ENCODE data around the gene CDH8. TPM values are rescaled to one million over a fixed set of nuclear protein-coding genes. Genes with fewer than 3 reads are reported as not detected.

CDH8 gene
- total RNA-seq, 2 donors from 2014 or later: not detected

DNA sequence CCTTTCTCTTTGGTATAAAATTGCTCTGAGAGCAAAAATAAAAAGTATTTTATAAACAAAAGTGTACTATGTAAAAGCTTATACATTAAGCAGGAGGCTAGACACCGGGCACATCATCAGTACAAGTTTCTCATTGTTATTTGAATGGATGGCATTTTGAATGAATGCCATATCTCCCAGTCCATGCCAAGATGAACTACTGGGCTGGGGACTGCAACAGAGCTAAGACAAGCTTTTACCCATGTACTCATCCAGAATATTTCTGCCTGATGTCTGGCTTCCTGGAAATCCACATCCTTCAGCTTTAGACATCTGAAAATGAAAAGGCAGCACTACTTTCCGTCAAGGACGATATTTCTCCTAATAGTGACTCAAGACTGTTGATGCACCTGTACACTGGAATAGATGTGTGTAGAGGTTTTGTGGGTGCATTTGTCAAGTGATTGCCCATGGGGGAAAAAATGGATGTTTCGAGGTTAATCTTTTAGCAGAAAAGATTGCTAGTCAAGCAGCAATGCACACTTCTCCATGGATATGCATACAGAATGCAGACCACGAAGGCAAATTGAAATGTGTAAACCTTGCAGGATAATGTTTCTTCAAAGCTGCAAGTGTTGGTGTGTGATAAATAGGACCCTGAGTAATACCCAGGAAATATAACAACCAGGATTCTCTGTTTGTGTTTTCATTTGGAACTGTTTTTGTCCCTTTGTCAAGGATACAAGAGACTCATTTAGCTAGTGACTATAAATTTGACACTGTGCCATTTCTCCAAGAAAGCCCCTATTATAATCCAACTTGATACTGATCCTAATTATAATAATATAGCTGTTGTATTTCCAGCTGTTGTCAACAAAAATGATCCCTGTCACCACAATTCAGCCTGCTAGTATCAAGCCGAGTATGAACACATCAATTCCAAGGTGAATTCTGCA is 173.8 kb downstream of the CDH8 start:
- ATAC-seq (replicated peaks in 1 of 2): no peak
- no peaks in the 10 kb centered on the region for H3K36me3 Mint-ChIP-seq (ENCODE audit: insufficient read depth in 2 of 2)

DNA sequence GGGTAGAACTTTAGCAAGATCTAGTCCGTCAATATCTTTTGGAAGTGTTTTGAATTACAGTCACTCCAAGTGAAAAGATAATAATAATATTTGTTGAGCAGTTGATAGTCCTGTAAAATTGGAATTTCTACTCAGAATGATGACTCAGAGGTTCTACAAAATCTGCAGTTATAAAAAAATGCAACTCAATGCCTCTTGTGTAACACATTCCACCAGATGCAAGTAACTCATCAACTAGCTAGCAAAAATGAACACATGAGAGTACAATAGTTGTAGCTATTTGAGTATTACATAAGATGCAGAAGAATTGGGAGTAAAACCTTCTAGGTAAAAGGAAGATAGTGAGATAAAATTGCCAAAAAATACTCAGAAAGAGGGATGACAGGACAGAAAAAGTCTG is 177.2 kb downstream of the CDH8 start:
- Mint-ChIP-seq H3K9me3 (peaks cover 14 to 19% of the 10 kb centered on the region in 2 donors), H3K36me3 (ENCODE audit: insufficient read depth in 2 of 2) (no peaks in the 10 kb centered on the region), H3K4me3 (no peak overlapping the region), H3K27me3 (ENCODE audit: low read depth) (no peaks in the 10 kb centered on the region), H3K4me1 (ENCODE audit: low read depth) (no peaks in the 10 kb centered on the region), H3K27ac (no peak overlapping the region)
- DNase-seq (no peak), ATAC-seq (replicated peaks in 1 of 2) (no peak)

More for the DNA sequence above, 173.8 kb downstream of the CDH8 start:
- no peaks in the 10 kb centered on the region for H3K27me3 Mint-ChIP-seq (ENCODE audit: low read depth)
- H3K4me3 Mint-ChIP-seq: no peak overlapping the region
- DNase-seq: no peak
- H3K9me3 Mint-ChIP-seq: peaks cover 15 to 23% of the 10 kb centered on the region in 2 donors
- H3K27ac Mint-ChIP-seq: no peak overlapping the region
- H3K4me1 Mint-ChIP-seq (ENCODE audit: low read depth): no peaks in the 10 kb centered on the region

DNA sequence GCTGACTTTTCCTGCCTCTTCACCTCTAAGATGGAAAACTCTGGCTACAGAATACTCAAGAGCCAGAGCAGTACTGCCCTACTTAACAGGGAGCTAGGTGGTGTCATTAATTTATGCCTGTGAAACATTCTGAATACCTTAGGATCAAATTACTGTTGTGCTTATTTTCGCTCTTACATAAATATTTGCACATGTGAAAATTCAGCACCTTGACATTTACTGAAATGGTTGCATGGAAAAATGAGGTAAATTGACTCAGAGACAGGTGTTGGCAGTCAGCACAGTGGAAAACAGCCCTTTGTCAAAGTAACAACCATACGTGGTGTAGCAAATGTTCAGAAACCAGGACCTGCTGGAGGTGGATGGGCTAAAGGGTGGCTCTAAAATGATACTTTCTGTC is 193.6 kb downstream of the CDH8 start:
- Mint-ChIP-seq H3K27ac (no peak overlapping the region), H3K9me3 (peaks cover 9 to 11% of the 10 kb centered on the region in 2 donors), H3K4me1 (ENCODE audit: low read depth) (no peaks in the 10 kb centered on the region), H3K4me3 (no peak overlapping the region), H3K27me3 (ENCODE audit: low read depth) (no peaks in the 10 kb centered on the region), H3K36me3 (ENCODE audit: insufficient read depth in 2 of 2) (peaks cover 0 to 4% of the 10 kb centered on the region in 2 donors)
- ATAC-seq (replicated peaks in 1 of 2) (no peak), DNase-seq (no peak)

DNA sequence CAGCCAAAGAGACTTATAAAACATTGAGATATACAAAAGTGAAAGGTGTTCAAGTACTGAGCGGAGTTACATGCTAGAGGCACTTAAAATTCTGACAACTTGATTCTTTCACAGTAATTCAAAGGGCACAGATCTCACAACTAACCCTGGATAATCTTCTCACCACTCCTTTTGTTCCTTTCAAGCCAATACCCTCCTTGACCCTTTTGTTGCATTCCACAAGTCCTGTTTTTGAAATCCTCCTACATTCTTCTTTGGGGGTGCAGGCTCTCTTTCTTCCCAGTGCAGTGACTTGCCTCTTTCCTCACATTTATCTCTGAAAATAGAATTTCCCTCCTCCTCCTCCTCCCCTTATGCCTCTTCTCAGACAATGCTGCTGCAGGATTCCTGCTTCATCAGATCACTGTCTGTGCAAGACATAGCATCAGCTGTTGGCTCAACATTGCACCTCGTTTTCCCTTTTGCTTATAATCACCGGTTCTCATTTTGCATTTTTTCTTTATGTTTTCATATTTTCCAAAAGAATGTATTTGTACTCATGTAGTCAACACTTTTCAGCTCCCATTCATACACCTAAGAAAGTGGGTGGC is 199.3 kb downstream of the CDH8 start:
- Mint-ChIP-seq H3K4me1 (ENCODE audit: low read depth) (no peaks in the 10 kb centered on the region), H3K36me3 (ENCODE audit: insufficient read depth in 2 of 2) (peaks cover 0 to 5% of the 10 kb centered on the region in 2 donors), H3K27me3 (ENCODE audit: low read depth) (no peaks in the 10 kb centered on the region), H3K27ac (no peak overlapping the region), H3K9me3 (peaks cover 16 to 17% of the 10 kb centered on the region in 2 donors), H3K4me3 (no peak overlapping the region)
- ATAC-seq (replicated peaks in 1 of 2) (no peak), DNase-seq (no peak)

DNA sequence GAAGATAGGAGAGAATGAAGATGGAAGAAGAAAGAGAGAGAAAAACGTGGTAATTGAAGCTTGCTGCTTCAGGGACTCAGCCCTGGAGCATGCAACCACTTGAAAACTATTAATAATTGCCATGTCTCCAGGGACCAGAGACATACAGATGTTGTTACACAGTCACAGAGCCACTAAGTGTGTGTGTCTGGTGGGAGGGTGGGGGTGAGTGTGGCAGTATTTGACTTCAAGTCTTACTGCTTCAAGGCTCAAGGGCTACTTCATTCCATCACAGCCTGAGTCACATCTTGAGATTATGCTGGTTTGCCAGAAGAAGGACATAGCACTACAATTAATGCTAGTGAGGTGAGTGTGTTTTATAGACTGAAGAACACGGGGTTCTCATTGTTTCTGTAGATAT is 202.2 kb downstream of the CDH8 start:
- no peak overlapping the region for H3K4me3 Mint-ChIP-seq
- ATAC-seq (replicated peaks in 1 of 2) (no peak), DNase-seq (no peak)
- no peaks in the 10 kb centered on the region for H3K27me3 Mint-ChIP-seq (ENCODE audit: low read depth)
- H3K36me3 Mint-ChIP-seq (ENCODE audit: insufficient read depth in 2 of 2): peaks cover 0 to 1% of the 10 kb centered on the region in 2 donors
- H3K9me3 Mint-ChIP-seq: peaks cover 14% of the 10 kb centered on the region in 2 donors
- H3K27ac Mint-ChIP-seq: no peak overlapping the region
- no peaks in the 10 kb centered on the region for H3K4me1 Mint-ChIP-seq (ENCODE audit: low read depth)

DNA sequence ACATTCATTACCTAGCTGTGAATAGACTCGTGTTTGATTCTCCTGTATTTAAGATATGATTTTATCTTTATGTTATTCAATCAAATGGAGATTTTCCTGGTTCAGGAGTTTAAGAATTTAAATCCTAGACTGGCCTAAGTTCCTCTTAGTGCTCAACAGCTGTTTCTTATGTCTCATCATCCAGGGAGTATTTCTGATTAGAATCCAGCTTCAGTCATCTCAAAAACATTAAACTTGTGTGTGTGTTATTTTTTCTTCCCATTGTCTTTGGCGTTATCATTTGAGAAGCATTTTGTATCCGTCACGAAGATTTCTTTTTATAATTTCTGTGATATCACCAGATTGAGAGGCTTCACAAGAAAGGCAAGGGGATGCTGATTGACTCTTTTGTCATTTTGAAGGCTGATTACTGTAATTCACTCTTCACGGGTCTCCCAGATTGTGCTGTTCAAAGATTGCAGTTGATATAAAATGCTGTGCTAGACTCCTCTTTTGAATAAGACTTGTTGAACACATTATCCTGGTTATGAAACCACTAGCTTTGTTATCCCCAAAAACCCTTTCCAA is 204.8 kb downstream of the CDH8 start:
- no peak overlapping the region for H3K4me3 Mint-ChIP-seq
- H3K27ac Mint-ChIP-seq: no peak overlapping the region
- no peaks in the 10 kb centered on the region for H3K27me3 Mint-ChIP-seq (ENCODE audit: low read depth)
- no peaks in the 10 kb centered on the region for H3K4me1 Mint-ChIP-seq (ENCODE audit: low read depth)
- peaks cover 0 to 1% of the 10 kb centered on the region in 2 donors for H3K36me3 Mint-ChIP-seq (ENCODE audit: insufficient read depth in 2 of 2)
- DNase-seq (no peak), ATAC-seq (replicated peaks in 1 of 2) (no peak)
- H3K9me3 Mint-ChIP-seq: peaks cover 7 to 14% of the 10 kb centered on the region in 2 donors

DNA sequence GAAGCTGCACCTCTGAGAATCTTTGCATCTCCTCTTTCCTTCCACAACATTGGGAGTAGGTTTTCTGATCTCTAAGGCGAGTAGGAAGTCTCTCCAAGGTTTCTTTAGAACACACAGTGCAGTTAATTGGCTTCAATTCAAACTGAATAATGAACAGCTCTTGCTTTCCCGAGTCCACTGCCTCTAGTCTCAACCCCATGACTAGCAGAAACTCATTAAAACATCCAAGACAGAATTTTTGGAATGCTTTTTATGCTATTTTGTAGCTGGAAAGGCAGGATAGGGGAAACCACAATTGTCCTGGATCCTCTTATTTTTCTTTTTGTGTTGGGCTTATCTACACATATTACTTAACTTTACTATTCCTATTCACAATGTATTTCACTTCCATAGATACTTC is 206.6 kb downstream of the CDH8 start:
- no peak for ATAC-seq (replicated peaks in 1 of 2)
- Mint-ChIP-seq H3K27ac (no peak overlapping the region), H3K4me3 (no peak overlapping the region), H3K27me3 (ENCODE audit: low read depth) (no peaks in the 10 kb centered on the region), H3K36me3 (ENCODE audit: insufficient read depth in 2 of 2) (peaks cover 0 to 1% of the 10 kb centered on the region in 2 donors), H3K4me1 (ENCODE audit: low read depth) (no peaks in the 10 kb centered on the region), H3K9me3 (peaks cover 7 to 12% of the 10 kb centered on the region in 2 donors)
- DNase-seq: no peak

DNA sequence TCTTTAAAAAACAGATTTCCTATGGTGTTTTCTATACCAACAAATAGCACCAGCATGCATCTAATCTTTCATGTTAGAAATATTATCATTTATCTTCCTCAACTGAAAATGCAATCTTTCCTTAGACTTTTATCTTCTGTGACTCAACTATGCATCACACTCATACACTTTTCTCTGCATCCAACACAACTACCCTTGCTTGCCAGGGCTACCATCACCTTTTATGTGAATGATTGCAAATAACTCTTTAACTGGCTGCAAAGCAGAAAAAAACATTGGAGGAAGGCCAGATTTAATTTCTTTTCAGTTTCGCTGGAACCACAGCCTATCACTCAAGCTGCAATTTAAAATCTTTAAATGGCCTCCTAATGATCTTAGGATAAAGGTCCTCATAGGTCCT is 212.9 kb downstream of the CDH8 start:
- ATAC-seq (replicated peaks in 1 of 2): no peak
- peaks cover 3 to 10% of the 10 kb centered on the region in 2 donors for H3K9me3 Mint-ChIP-seq
- no peaks in the 10 kb centered on the region for H3K4me1 Mint-ChIP-seq (ENCODE audit: low read depth)
- DNase-seq: no peak
- H3K27me3 Mint-ChIP-seq (ENCODE audit: low read depth): no peaks in the 10 kb centered on the region
- no peak overlapping the region for H3K4me3 Mint-ChIP-seq
- H3K36me3 Mint-ChIP-seq (ENCODE audit: insufficient read depth in 2 of 2): peaks cover 0 to 2% of the 10 kb centered on the region in 2 donors
- no peak overlapping the region for H3K27ac Mint-ChIP-seq

DNA sequence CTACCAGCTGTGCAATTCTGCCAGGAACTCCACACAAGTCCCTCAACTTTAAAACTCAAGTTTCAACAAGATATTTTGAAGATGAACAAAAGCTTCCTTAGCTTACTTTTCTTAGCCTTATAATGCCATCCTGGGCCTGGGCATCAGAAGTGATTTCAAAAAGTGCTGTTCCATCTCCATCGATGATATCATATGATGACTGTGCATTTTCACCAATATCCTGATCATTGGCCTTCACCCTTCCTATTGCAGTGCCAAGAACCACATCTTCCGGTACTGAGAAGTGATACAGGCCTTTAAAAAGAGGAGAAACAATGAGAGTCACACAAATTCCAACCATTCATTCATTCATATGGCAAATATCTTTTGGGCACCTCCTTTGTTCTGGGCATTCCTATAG is 215.4 kb downstream of the CDH8 start:
- Mint-ChIP-seq H3K36me3 (ENCODE audit: insufficient read depth in 2 of 2) (peaks cover 0 to 2% of the 10 kb centered on the region in 2 donors), H3K27me3 (ENCODE audit: low read depth) (no peaks in the 10 kb centered on the region), H3K4me3 (no peak overlapping the region), H3K4me1 (ENCODE audit: low read depth) (no peaks in the 10 kb centered on the region), H3K9me3 (peaks cover 3 to 6% of the 10 kb centered on the region in 2 donors), H3K27ac (no peak overlapping the region)
- DNase-seq (no peak), ATAC-seq (replicated peaks in 1 of 2) (no peak)

DNA sequence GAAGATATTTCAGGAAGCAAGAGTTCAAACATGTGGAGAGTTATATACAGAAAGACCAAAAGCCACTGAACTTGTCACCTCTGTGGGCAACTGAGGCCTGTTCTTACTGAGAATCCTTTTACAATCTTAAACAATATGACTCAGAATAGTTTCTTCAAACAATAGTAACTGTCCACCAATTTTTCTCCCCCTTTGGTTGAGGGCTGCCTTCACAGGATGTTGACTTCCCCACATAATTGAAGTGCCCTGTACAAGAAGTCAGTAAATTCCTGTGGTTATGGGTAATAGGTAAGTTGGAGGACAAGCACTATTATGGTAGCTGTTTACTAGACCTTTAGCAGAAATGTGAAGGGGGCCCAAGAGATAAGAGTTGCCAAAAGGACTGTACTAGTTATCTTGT is 215.8 kb downstream of the CDH8 start:
- Mint-ChIP-seq H3K27me3 (ENCODE audit: low read depth) (no peaks in the 10 kb centered on the region), H3K36me3 (ENCODE audit: insufficient read depth in 2 of 2) (peaks cover 0 to 2% of the 10 kb centered on the region in 2 donors), H3K4me3 (no peak overlapping the region), H3K27ac (no peak overlapping the region), H3K4me1 (ENCODE audit: low read depth) (no peaks in the 10 kb centered on the region), H3K9me3 (peaks cover 3 to 6% of the 10 kb centered on the region in 2 donors)
- no peak for ATAC-seq (replicated peaks in 1 of 2)
- no peak for DNase-seq

DNA sequence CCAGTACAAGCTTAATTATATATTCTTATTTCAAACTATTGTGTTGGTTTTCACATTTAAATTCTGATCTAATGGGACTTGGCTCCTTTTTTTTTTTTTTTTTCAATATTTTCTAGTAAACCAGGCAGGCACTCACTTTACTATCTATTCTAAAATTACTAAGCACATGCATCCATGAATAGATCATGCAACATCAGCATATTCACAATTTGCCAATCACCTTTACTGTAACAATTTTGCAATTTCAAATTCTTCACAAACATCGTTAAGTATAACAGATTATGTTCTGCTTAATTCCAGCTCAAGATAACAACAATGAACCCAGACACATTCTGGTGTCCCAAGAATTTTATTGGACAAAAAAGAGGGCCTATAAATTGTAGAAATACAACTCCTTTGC is 217.4 kb downstream of the CDH8 start:
- DNase-seq (no peak), ATAC-seq (replicated peaks in 1 of 2) (no peak)
- Mint-ChIP-seq H3K36me3 (ENCODE audit: insufficient read depth in 2 of 2) (peaks cover 0 to 2% of the 10 kb centered on the region in 2 donors), H3K27ac (no peak overlapping the region), H3K4me3 (no peak overlapping the region), H3K4me1 (ENCODE audit: low read depth) (no peaks in the 10 kb centered on the region), H3K9me3 (peaks cover 3 to 5% of the 10 kb centered on the region in 2 donors), H3K27me3 (ENCODE audit: low read depth) (no peaks in the 10 kb centered on the region)

DNA sequence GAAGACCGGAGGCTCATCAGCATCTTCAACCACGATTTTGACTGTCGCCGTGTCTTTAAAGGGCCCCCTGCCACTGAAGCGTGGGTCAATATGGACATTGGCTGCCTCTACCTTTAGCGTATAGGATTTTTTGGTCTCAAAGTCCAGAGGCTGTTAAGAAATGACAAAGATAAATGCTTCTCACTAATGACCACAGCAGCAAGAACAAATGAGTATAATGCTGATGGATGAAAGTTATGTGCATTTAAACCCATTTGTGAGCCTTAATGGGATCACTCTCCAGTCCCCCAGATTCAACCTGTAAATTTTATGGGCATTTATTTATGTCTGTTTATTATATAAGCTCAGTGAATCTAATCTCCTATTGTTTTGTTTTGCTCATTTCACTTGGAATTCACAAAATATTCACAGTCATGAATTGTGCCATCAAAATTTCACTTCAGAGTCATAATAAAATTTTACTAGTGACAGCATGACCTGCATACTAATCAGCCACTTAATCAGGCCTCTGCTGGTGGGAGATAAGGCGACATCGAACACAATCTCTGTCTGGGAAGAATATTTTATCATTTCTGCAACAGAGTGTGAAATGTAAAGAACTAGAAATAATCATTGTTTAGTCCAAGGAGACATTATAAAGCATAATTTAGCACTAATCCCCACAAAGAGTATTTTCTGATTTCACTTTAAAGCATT is 218.5 kb downstream of the CDH8 start:
- no peak for DNase-seq
- no peak overlapping the region for H3K4me3 Mint-ChIP-seq
- H3K9me3 Mint-ChIP-seq: peaks cover 1 to 3% of the 10 kb centered on the region in 2 donors
- no peak overlapping the region for H3K27ac Mint-ChIP-seq
- no peak for ATAC-seq (replicated peaks in 1 of 2)
- peaks cover 0 to 2% of the 10 kb centered on the region in 2 donors for H3K36me3 Mint-ChIP-seq (ENCODE audit: insufficient read depth in 2 of 2)
- H3K27me3 Mint-ChIP-seq (ENCODE audit: low read depth): no peaks in the 10 kb centered on the region
- no peaks in the 10 kb centered on the region for H3K4me1 Mint-ChIP-seq (ENCODE audit: low read depth)

Measured in activated T-cell treated with anti-CD3 and anti-CD28 coated beads, Interleukin-2, amount 50 U/mL, for 72 hours (primary cell).